CD1c-positive myeloid dendritic cell (primary cell): ENCODE results near the gene SULT1A1.
A peak's percentile ranks its signal among the peaks of the same experiment; 100 is the strongest.
"Not testable (repeated sequence)": the region's sequence is repeated elsewhere in the genome, so short reads cannot be mapped to it uniquely, and the experiment has no call there.

Source experiments
- DNase-seq: peaks from one replicate; pipeline ENCODE4 v3.0.0-alpha.2; 2016; ENCODE audit errors: extremely low spot score

Gene SULT1A1

DNA sequence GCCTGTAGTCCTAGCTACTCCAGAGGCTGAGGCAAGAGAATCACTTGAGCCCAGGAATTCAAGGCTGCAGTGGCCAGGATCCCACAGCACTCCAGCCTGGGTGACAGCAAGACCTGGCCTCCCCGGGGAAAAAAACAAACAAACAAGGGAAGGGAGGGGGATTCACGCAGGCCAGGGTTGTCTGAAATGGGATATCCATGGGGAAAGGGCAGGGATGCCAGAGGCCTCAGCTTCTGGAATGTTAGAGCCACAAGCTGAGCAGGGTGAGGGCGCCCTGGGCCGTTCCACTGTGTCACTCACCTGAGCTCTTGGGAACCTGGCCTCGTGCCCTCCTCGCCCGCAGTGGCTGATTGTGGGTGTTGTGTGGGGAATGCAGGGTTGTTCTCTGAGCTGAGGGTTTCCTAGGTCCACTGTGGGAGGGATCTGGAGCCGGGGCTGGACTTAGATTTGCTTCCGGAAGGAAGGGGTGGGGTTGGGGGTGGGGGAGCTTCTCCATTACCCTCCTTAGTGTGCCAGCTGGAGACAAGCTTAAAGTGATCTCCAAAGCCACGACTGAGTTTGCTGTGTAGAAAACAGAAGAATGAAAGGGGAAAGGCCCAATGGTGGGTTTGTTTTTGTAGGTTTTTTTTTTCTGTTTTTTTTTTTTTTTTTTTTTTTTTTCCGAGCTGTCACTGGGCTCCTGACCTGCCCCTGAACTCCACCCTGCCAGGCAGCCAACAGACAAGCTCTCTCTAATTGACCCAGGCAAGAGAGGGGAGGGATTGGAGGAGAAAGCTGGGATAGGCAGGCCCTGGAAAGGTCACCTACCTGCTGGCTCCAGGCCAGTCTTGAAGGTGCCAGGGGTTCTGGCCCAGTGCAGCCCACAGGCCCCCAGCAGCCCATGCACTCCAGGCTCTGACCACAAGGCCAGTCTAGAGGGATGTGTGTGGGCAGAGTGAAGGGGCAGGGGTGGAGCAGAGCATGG is at the start of gene SULT1A1:
Gene SULT1A1, minus strand, starts transcription at position 414 of the 964 bp plus-strand sequence. CDS start 1,189 bp downstream, outside the sequence.
- DNase-seq: peak; percentile 41

DNA sequence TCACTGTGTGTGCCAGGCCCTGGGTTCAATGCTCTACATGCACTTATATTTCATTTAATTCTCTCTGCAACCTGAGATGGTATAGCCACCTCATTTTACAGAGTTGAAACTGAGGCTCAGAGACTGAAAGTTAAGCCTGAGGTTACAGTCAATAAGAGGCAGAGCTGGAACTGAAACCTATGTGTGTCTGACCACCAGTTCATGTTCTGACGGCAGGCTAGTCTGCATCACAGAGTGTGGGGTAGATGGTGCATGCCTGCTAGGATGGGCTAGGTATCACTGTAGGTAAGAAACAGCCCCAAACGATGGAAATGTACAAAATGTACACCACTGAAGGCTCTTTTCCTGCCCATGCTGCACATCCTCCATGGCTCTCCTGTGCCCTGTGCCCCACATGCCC is 30.1 kb upstream of the SULT1A1 start:
- not testable (repeated sequence) for DNase-seq

DNA sequence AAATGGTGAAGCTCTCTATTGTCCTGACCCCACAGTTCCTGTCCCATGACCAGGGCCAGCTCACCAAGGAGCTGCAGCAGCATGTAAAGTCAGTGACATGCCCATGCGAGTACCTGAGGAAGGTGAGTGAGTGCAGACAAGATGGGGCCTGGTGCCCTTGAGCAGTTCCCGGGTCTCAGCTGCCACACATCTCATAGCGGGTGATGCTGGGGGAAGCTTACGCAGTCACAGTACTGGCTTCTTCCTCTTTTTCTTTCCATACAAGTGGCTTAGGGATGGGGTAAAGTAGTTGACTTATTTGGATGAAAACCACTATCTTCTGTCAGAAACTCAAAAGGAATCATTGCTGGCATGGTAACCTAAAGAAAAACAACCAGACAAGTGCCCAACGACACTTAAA is 28.5 kb upstream of the SULT1A1 start:
- not testable (repeated sequence) for DNase-seq

DNA sequence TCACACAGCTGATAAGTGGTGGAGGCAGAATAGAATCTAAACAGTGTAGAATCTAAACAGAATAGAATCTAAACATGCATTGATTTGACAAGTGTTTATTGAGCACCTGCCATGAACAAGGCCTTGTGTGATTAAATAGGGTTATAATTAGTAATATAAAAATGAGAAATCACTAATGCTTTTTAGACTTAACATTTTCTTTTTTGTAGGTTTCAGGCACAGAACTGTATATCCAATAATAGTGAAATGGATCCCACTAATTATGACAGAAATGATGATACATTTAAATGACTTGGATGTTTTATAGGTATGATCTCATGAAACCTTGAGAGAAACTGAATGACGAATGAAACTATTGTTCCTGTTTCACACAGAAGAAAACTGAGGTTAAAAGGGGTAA is 27.9 kb upstream of the SULT1A1 start, which contains the start of gene NPIPB8:
Gene NPIPB8, plus strand, starts transcription at position 301 of the 400 bp plus-strand sequence. CDS start 296 bp downstream, outside the sequence.
- not testable (repeated sequence) for DNase-seq

DNA sequence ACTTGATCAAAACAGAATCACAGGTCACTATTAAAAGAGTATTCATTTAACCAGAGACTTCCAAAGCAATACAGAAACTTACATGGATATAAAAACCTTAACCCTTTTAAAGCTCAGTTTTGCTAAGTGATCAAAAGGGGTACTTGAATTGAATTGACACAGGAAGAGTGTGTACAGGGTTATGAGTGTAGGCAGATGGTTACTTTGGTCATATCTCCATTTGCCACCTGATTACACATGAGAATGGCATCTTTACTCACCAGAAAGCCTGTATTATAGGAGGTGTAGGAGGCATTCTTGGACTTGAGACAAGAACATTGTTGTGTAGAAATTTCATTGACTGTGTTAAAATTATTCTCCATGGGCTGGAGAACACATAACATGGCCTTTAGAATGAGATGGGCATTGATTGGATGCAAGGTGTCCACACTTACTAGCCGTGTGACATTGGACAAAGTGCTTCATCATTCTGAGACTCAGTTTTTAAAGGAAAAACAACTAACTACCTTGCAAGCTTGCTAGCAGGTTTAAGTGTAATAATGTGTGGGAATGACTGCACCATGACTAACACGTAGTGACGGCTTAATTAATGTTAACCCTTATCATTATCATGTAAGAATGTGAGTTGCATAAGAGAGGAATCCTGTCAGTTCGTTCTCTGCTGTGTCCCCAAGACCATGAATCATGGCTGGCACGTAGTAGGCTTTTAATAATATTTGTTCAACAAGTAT is 26.4 kb upstream of the SULT1A1 start:
- DNase-seq: not testable (repeated sequence)

DNA sequence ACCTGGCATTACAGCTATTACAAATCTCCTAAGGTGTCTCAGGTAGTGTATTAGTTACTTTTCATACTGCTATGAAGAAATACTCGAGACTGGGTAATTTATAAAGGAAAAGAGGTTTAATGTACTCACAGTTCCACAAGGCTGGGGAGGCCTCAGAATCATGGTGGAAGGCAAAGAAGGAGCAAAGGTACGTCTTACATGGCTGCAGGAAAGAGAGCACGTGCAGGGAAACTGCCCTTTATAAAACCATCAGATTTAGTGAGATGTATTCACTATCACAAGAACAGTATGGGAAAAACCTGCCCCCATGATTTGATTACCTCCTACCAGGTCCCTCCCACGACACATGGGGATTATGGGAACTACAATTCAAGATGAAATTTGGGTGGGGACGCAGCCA is 21.1 kb upstream of the SULT1A1 start:
- not testable (repeated sequence) for DNase-seq

DNA sequence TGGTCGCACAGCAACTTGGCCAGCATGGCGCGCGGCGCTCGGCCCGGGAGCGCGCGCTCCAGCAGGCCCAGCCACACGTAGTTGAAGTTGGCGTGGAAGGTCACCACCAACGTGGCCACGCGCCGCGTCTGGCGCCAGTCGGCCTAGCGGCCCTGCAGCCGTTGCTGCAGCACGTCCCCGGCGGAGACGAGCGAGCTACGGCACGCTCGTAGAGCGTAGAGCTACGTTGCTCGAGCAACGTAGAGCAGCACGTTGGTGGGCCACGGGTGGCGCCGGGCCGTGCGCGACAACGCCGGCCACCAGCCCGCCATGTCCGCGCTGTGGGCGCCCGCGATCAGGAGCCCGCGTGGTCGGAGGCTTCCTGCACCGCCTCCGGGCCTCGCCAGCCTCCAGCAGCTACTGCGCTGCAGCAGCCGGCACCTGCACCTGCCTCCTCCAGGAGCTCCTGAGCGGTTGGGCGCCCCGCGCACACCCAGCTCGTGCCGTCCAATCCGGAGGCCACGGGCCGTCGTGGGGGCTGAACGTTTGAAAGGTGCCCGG is 13.4 kb upstream of the SULT1A1 start:
- peak; percentile 59 for DNase-seq

DNA sequence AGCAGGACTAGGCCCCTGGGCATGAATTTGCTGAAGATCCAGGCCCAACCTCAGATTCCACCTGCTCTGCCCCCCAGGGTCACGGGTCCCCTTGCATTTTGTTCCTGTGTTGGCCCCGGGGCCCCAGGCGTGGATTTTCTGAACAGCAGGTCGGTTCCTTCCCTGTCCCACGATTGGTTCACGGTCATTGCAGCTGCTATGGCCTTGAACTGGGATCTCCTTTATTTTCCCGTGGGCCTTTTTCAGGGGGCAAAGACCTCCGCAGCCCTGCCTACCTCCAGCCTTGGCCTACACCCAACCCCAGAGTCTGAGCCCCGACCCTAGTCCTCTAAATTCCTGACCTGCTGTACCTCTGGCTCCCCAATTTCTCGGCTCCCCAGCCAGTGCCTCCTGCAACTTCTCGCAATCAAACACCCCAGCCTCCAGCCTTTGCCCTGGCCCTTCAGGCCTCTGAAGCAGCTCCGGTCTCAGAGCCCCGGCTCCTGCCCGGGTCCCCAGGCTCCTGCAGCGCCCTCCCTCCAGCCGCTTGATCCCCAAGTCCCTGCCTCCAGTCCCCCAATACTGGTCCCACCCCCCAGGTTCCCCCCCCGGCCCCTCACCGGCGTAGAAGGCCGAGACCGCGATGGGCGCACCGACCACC is 12.8 kb upstream of the SULT1A1 start:
- not testable (repeated sequence) for DNase-seq

DNA sequence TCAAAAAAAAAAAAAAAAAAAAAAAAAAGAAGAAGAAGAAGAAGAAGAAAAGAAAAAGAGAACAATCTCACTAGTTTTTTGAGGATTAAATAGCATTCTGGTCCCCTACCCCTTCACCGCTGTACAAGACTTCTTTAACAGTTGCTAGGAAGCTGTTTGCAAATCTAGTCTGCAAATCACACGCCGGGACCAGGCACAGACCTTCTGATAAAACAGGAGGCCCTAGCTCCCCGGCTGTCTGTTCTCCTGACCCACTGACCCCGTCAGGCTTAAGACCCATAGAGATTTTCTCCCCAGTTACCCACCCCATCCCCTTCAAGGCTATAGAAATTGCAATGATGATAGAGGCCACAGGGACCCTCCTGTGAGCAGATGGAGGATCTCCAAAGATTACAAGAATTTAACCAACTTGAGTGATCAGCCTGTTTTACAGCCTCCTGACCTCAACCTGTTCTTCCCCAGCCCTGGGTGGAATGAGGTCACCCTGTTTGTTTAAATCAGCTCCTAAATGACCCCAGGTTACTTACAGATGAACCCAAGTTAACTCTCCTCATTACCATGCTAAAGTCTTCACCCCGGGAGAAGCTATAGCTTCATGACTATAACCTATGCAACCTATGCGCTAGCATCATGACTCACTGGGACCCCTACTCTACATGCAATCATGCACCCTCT is 11.8 kb upstream of the SULT1A1 start:
- no peak for DNase-seq

DNA sequence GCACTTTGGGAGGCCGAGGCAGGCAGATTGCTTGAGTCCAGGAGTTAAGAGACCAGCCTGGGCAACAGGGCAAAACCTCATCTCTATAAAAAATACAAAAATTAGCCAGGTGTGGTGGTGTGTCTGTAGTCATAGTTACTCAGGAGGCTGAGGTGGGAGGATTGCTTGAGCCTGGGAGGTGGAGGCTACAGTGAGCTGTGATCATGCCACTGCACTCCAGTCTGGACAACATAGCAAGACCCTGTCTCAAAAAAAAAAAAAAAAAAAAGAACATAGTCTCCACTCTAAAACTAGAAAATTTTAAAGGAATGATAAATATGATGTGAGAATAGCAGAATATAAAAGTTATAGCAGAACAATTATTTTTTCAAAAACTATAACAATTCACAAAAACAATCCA is 10.5 kb upstream of the SULT1A1 start:
- not testable (repeated sequence) for DNase-seq

DNA sequence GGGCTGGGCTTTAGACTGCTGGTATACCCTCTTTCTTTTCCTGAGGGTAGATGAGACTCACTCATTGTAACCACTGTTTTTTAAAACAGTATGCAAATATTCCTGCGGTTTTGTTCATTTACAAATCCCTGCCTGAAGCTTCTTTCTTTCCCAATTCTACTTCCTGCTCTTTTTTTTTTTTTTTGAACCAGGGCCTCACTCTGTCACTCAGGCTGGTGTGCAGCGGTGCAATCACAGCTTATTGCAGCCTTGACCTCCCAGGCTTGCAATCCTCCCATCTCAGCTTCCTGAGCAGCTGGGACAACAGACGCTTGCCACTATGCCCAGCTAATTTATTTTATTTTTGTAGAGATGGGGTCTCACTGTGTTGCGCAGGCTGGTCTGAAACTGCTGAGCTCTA is 8.0 kb upstream of the SULT1A1 start:
- no peak for DNase-seq

DNA sequence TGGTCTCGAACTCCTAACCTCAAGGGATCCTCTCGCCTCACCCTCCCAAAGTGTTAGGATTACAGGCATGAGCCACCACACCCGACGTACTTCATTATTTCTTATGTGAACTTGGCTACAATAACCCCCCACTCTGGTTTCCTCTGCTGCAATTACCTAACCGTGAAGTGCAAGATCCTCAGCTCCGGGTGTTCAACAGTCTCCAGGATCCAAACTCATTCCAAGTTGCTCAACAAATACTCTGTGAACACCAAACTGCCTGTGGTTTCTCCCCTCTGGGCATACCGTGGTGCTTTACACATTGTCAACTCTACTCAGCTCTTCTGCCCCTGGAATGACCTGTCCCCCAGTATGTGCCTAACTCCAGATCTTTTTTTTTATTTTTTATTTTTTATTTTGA is 6.8 kb upstream of the SULT1A1 start:
- DNase-seq: no peak

DNA sequence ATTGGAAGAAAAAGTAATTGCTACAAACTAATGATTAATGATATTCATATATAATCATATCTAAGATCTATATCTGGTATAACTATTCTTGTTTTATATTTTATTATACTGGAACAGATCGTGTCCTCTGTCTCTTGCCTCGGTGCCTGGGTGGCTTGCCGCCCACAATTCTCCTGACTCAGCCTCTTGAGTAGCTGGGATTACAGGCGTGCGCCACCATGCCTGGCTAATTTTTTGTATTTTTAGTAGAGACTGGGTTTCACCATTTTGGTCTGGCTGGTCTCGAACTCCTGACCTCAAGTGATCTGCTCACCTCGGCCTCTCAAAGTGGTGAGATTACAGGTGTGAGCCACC is 6.4 kb upstream of the SULT1A1 start:
- not testable (repeated sequence) for DNase-seq

DNA sequence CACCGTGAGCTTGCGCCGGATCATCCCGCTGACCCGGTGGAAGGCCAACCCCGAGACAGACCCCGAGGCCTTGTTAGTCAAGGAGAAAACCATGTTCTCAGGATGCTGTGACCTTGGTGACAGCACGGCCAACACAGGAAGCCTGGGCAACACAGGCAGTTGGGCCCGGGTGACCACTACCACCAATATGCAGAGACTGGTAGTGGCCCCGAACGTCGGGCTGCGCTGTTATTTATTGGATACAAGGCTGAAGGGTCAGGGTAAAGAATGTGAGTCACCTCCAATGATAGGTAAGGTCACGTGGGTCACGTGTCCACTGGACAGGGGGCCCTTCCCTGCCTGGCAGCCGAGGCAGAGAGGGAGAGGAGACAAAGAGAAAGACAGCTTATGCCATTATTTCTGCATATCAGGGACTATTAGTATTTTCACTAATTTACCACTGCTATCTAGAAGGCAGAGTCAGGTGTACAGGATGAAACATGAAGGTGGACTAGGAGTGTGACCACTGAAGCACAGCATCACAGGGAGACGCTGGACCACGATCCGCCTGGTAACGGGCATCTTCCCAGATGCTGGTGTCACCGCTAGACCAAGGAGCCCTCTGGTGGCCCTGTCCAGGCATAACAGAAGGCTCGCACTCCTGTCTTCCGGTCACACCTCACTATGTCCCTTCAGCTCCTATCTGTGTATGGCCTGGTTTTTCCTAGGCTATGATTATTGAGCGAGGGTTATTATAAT is 5.8 kb upstream of the SULT1A1 start:
- peak; percentile 24 for DNase-seq

DNA sequence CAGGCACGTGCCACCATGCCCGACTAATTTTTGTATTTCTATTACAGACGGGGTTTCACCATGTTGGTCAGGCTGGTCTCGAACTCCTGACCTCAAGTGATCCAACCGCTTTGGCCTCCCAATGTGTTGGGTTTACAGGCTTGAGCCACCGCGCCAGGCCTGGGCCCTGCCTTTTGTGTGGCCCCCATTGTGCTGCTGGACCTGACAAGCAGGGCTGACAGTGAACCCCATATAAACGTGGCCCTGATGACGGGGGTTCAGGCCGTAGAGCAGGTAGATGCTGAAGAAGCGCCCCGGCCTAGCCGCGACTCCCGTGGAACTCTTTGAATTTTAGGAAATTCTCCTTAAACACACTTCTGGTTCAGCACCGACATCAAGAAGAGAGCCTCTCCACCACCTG is 4.7 kb upstream of the SULT1A1 start:
- DNase-seq: not testable (repeated sequence)

DNA sequence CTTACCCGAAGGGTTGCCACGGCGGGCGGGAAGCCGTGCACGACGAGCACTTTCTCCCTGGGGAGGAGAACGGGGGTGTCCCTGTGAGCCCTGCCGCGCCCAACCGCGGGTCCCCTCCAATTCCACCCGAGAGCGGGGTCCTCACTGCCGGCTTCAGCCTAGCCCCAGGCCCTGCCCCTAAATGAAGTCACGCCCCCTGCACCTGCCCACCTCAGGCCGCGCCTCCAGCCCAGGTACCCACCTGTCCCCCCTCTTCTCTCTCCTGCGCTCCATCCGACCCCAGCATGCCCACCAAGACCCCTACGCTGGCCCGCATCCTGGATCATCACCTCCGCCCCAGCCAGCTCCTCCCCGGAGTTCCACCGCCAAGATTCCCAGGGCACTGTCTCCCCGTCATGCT is 4.1 kb upstream of the SULT1A1 start:
- not testable (repeated sequence) for DNase-seq

DNA sequence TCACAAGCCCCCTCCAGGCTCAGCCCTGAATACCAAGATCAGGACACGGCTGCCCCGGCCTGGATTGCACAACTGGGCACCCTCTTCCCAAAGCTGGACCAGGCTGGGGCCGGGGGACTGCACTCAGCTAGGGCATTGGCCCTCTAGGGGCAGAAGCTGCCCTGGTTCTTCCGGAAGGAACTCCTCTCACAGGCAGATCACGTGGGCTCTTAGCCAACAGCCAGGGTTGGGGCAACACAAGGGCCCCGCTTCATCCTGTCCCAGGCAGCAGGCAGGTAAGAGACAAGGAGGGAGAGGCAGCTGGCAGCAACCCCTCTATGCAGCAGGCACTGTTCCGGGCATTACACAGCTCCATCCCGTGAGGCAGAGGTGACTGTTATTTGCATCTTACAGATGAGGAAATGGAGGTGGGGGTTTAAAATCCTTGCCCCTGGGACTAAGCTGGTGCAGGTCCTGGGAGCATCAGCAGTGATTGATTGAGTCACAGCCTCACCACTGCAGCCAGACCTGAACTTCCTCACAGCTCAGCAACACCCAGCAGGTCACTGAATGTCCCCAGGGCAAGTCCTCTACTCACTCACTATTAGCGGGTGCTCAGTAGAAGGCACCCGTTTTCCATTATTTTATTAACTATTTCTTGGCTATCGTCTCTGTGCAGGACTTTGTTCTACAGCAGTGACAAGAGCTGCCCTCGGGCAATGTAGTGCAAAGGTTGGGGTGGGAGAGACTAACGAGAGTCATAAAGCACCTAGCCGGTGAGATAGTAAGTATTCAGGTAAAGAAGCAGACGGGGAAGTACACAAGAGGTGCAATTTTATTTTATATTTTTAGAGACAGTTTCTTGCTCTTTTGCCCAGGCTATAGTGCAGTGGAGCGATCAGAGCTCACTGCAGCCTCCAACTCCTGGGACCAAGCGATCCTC is 2.8 kb upstream of the SULT1A1 start:
- not testable (repeated sequence) for DNase-seq

DNA sequence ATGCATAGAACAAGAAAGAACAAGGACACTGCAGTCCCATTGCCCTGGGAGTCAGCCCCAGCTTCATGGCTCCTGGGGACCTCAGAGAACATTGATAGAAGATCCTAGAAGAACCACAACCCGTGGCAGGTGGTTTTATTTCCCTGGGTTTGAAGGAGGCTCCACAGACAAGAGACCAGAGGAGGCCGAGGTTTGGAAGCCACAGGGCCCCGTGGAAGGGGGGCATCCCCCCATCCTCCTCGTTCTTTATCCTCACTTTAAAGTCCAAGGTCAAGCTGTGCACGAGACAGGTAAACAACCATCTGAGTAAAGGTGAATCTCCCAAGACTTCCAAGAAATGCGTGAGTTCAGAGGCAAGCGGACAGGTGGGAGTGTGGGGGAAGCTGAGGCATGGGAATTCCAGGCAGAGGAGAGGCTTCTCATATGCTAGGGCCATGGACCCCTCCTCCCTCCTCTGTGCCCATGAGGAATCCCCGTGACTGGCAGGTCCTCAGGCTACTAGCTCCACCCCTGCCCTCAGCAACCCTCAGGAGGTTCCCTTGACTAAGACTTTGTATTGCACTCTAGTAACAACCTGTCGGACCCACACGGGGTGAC is 849 bp upstream of the SULT1A1 start:
- DNase-seq: no peak
